NCI-H2081 treated with DMSO at 0.1 percent for 48 hours (cell line): ENCODE data around the gene PAPPA2.

Source experiments
- DNase-seq: peaks from one replicate; lab custom pipeline; 2025; lab: John Stamatoyannopoulos, UW

The PAPPA2 gene

GRCh38 chr1:176857632-176858031 is 394.7 kb downstream of the PAPPA2 start:
- no peak for DNase-seq

- no peak for DNase-seq
Measured at GRCh38 chr1:176858433-176858916, 395.5 kb downstream of the PAPPA2 start.

GRCh38 chr1:176863613-176864012 is 400.6 kb downstream of the PAPPA2 start:
- no peak for DNase-seq

- no peak for DNase-seq
Measured at GRCh38 chr1:176864211-176864610, 401.2 kb downstream of the PAPPA2 start.

- no peak for DNase-seq
Measured at GRCh38 chr1:176866011-176866714, 403.2 kb downstream of the PAPPA2 start.

- no peak for DNase-seq
Measured at GRCh38 chr1:176869577-176869976, 406.6 kb downstream of the PAPPA2 start.

GRCh38 chr1:176876966-176877515 is 414.1 kb downstream of the PAPPA2 start:
- no peak for DNase-seq

- no peak for DNase-seq
Measured at GRCh38 chr1:176877557-176877956, 414.6 kb downstream of the PAPPA2 start.

- DNase-seq = no peak
Measured at GRCh38 chr1:176878750-176879536, 416.0 kb downstream of the PAPPA2 start.

- no peak for DNase-seq
Measured at GRCh38 chr1:176879784-176880620, 417.0 kb downstream of the PAPPA2 start.

- no peak for DNase-seq
Measured at GRCh38 chr1:176880955-176881595, 418.1 kb downstream of the PAPPA2 start.

- DNase-seq = no peak
Measured at GRCh38 chr1:176884286-176884685, 421.3 kb downstream of the PAPPA2 start.

GRCh38 chr1:176884911-176885310 is 421.9 kb downstream of the PAPPA2 start:
- no peak for DNase-seq

- no peak for DNase-seq
Measured at GRCh38 chr1:176885341-176885740, 422.4 kb downstream of the PAPPA2 start.

GRCh38 chr1:176885751-176886150 is 422.8 kb downstream of the PAPPA2 start:
- DNase-seq = no peak

GRCh38 chr1:176888471-176889032 is 425.6 kb downstream of the PAPPA2 start:
- no peak for DNase-seq

GRCh38 chr1:176893625-176894352 is 430.8 kb downstream of the PAPPA2 start:
- DNase-seq = no peak

GRCh38 chr1:176894450-176894849 is 431.5 kb downstream of the PAPPA2 start:
- no peak for DNase-seq
